Measurements from ENCODE around the gene PHACTR1.

The PHACTR1 gene

DNA sequence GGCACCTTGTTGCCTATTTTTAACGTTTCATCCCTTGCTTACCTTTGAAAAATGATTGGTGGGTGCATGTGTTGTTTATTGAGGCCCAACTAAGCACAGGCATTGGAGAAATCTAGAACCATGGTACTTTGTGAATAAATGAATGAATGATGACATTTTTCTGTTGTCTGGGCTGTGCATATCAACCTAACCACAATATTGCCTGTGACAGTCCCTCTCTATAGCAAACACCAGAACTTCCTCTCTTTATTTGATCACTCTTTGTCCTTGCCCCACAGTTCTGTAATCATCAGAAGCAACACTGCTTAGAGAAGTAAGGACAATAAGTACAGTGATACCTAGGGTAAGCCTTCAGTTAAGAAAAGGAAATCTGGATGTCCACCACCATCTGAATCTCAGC, 536.7 kb downstream of the PHACTR1 start:
- Histone ChIP-seq H3K27me3 (ENCODE audit: insufficient read depth, low read length) (no peaks in the 10 kb centered on the region), H3K9me2 (ENCODE audit: low read depth, low read length) (no peaks in the 10 kb centered on the region), H3K9ac (ENCODE audit: low read length) (no peak overlapping the region), H4K20me1 (ENCODE audit: insufficient read depth, low read length) (no peaks in the 10 kb centered on the region), H3K4me1 (ENCODE audit: insufficient read depth, low read length, severe bottlenecking) (no peaks in the 10 kb centered on the region), H3K36me3 (ENCODE audit: insufficient read depth, low read length) (no peaks in the 10 kb centered on the region), H3K27ac (ENCODE audit: low read depth, low read length, poor library complexity, severe bottlenecking) (no peak overlapping the region), H3F3A (ENCODE audit: insufficient read depth, low read length) (no peaks in the 10 kb centered on the region), H3K4me3 (ENCODE audit: low read depth, low read length, poor library complexity, severe bottlenecking) (no peak overlapping the region), H2AFZ (ENCODE audit: low read length) (no peak overlapping the region), H3K9me3 (ENCODE audit: low read length) (no peaks in the 10 kb centered on the region), H3K4me2 (ENCODE audit: low read length) (no peak overlapping the region), H3K79me2 (ENCODE audit: insufficient read depth, low read length) (no peaks in the 10 kb centered on the region)
- TF ChIP-seq EZH2 (IDR thresholded peaks at IDR 0.05; ENCODE audit: borderline replicate concordance, low read length), result no peak
- TF ChIP-seq, protein P1, sequence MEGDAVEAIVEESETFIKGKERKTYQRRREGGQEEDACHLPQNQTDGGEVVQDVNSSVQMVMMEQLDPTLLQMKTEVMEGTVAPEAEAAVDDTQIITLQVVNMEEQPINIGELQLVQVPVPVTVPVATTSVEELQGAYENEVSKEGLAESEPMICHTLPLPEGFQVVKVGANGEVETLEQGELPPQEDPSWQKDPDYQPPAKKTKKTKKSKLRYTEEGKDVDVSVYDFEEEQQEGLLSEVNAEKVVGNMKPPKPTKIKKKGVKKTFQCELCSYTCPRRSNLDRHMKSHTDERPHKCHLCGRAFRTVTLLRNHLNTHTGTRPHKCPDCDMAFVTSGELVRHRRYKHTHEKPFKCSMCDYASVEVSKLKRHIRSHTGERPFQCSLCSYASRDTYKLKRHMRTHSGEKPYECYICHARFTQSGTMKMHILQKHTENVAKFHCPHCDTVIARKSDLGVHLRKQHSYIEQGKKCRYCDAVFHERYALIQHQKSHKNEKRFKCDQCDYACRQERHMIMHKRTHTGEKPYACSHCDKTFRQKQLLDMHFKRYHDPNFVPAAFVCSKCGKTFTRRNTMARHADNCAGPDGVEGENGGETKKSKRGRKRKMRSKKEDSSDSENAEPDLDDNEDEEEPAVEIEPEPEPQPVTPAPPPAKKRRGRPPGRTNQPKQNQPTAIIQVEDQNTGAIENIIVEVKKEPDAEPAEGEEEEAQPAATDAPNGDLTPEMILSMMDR (IDR thresholded peaks at IDR 0.05; ENCODE audit: low read length), result no peak

DNA sequence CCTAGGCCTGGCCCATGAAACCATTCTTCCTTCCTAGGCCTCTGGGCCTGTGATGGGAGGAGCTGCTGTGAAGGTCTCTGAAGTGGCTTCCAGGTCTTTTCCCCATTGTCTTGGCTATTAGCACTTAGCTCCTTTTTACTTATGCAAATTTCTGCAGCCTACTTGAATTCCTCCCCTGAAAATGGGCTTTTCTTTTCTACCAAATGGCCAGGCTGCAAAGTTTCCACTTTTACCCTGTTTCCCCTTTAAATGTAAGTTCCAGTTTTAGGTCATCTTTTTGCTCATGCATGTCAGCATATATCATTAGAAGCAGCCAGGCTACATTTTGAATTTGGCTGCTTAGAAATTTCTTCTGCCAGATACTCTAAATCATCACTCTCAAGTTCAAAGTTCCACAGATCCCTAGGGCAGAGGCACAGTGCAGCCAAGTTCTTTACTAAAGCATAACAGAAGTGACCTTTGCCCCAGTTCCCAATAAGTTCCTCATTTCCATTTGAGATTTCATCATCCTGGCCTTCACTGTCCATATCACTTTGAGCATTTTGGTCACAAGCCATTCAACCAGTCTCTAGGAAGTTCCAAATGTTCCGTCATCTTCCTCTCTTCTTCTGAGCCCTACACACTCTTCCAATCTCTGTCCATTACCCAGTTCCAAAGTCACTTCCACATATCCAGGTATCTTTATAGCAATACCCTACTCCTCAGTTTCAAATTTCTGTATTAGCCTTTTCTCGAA, 539.9 kb downstream of the PHACTR1 start:
- no peaks in the 10 kb centered on the region for H3F3A ChIP-seq (ENCODE audit: insufficient read depth, low read length)
- H3K9ac ChIP-seq (ENCODE audit: low read length), result no peak overlapping the region
- no peaks in the 10 kb centered on the region for H3K79me2 ChIP-seq (ENCODE audit: insufficient read depth, low read length)
- no peak overlapping the region for H3K4me2 ChIP-seq (ENCODE audit: low read length)
- H3K4me3 ChIP-seq (ENCODE audit: low read depth, low read length, poor library complexity, severe bottlenecking), result no peak overlapping the region
- no peaks in the 10 kb centered on the region for H3K9me3 ChIP-seq (ENCODE audit: low read length)
- peaks cover 32% of the 10 kb centered on the region for H3K4me1 ChIP-seq (ENCODE audit: insufficient read depth, low read length, severe bottlenecking)
- no peaks in the 10 kb centered on the region for H3K27me3 ChIP-seq (ENCODE audit: insufficient read depth, low read length)
- no peaks in the 10 kb centered on the region for H3K9me2 ChIP-seq (ENCODE audit: low read depth, low read length)
- no peaks in the 10 kb centered on the region for H4K20me1 ChIP-seq (ENCODE audit: insufficient read depth, low read length)
- no peaks in the 10 kb centered on the region for H3K36me3 ChIP-seq (ENCODE audit: insufficient read depth, low read length)
- H3K27ac ChIP-seq (ENCODE audit: low read depth, low read length, poor library complexity, severe bottlenecking), result no peak overlapping the region
- TF ChIP-seq, protein P1 (IDR thresholded peaks at IDR 0.05; ENCODE audit: low read length), result no peak
- no peak for TF ChIP-seq EZH2 (IDR thresholded peaks at IDR 0.05; ENCODE audit: borderline replicate concordance, low read length)
- no peak overlapping the region for H2AFZ ChIP-seq (ENCODE audit: low read length)

DNA sequence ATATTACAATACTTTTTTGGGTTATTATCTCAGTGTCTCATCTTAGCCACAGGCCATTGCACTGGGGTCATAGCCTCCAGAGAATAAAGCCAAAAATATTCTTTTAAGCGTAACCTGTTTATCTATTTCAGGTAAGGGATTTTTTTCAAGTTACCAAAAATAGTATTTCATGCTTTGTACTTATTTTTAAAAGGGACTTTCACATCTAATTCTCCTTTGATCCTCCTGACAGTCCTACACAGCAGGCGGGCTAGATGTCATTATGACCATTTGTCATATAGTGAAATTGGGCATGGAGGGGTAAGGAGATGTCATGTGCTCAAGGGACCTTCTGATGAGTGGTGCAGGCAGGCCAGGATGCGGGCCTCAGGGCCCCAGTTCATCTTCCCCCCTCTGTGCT, 542.8 kb downstream of the PHACTR1 start:
- Histone ChIP-seq H3K4me1 (ENCODE audit: insufficient read depth, low read length, severe bottlenecking) (peaks cover 58% of the 10 kb centered on the region), H3K4me2 (ENCODE audit: low read length) (no peak overlapping the region), H3K9ac (ENCODE audit: low read length) (no peak overlapping the region)

More for the DNA sequence above, 542.8 kb downstream of the PHACTR1 start:
- TF ChIP-seq EZH2 (IDR thresholded peaks at IDR 0.05; ENCODE audit: borderline replicate concordance, low read length), result no peak
- TF ChIP-seq, protein P1 (IDR thresholded peaks at IDR 0.05; ENCODE audit: low read length), result no peak
- no peak overlapping the region for H2AFZ ChIP-seq (ENCODE audit: low read length)
- H3K79me2 ChIP-seq (ENCODE audit: insufficient read depth, low read length), result no peaks in the 10 kb centered on the region
- H3K9me3 ChIP-seq (ENCODE audit: low read length), result no peaks in the 10 kb centered on the region
- H3K9me2 ChIP-seq (ENCODE audit: low read depth, low read length), result no peaks in the 10 kb centered on the region
- H3K36me3 ChIP-seq (ENCODE audit: insufficient read depth, low read length), result no peaks in the 10 kb centered on the region
- H3K27ac ChIP-seq (ENCODE audit: low read depth, low read length, poor library complexity, severe bottlenecking), result peak overlapping the region; percentile 94
- no peaks in the 10 kb centered on the region for H3K27me3 ChIP-seq (ENCODE audit: insufficient read depth, low read length)
- H3K4me3 ChIP-seq (ENCODE audit: low read depth, low read length, poor library complexity, severe bottlenecking), result no peak overlapping the region
- H3F3A ChIP-seq (ENCODE audit: insufficient read depth, low read length), result no peaks in the 10 kb centered on the region
- no peaks in the 10 kb centered on the region for H4K20me1 ChIP-seq (ENCODE audit: insufficient read depth, low read length)

Data from OCI-LY1 (cell line).